ENCODE measurements around the gene UGT1A5. TPM values are rescaled to one million over a fixed set of nuclear protein-coding genes. Genes with fewer than 3 reads are reported as not detected.

Gene UGT1A5
- total and polyA plus RNA-seq, 2 of the 8 experiments (the other 6 are each of a cell fraction or from before 2014, with no cell fraction given) = not detected

GRCh38 chr2:233674314-233674713 is 38.4 kb upstream of the UGT1A5 start:
- no peaks in the 10 kb centered on the region for H3K27me3 ChIP-seq (replicated peaks in 1 of 4; ENCODE audit: control insufficient read depth in 3 of 4, extremely low read depth in 1 of 4, insufficient read depth in 3 of 4, low read length in 3 of 4)
- no peak overlapping the region for H2AK5ac ChIP-seq (ENCODE audit: low read depth, low read length)
- H3K4me1 ChIP-seq (replicated peaks in 1 of 4; ENCODE audit: control insufficient read depth in 3 of 4, insufficient read depth in 4 of 4, low read length in 3 of 4) = no peaks in the 10 kb centered on the region; a peak in 1 of 7 replicates
- FAIRE-seq (no peak), DNase-seq (ENCODE audit: low read depth in 1 of 2, low spot score in 2 of 2) (no peak)
- ChIA-PET POLR2A (ENCODE audit: partially characterized antibody) (no interaction called here), CTCF (ENCODE audit: partially characterized antibody) (no interaction called here)
- no peak overlapping the region for H2BK120ac ChIP-seq (replicated peaks; ENCODE audit: low read depth, low read length)
- H3K27ac ChIP-seq (ENCODE audit: low read depth, low read length) = no peak overlapping the region
- no peak overlapping the region for H3K4ac ChIP-seq (replicated peaks; ENCODE audit: insufficient read length, low read depth, low read length)
- no peaks in the 10 kb centered on the region for H3K36me3 ChIP-seq (ENCODE audit: control insufficient read depth in 2 of 4, insufficient read depth in 4 of 4, low read length in 3 of 4)
- H2BK15ac ChIP-seq (ENCODE audit: low read length) = no peak overlapping the region
- H4K91ac ChIP-seq (replicated peaks; ENCODE audit: insufficient read length, low read length) = no peak overlapping the region
- no peak overlapping the region for H3K4me2 ChIP-seq (ENCODE audit: insufficient read depth in 1 of 2, low read depth in 2 of 2, low read length in 2 of 2)
- no peaks in the 10 kb centered on the region for H3K79me1 ChIP-seq (ENCODE audit: low read depth, low read length)
- H3K9me3 ChIP-seq (ENCODE audit: insufficient read depth in 2 of 2, low read depth in 1 of 2, low read length in 1 of 2) = no peaks in the 10 kb centered on the region
- H2BK5ac ChIP-seq (ENCODE audit: low read depth, low read length) = no peak overlapping the region
- H4K5ac ChIP-seq (ENCODE audit: insufficient read length, low read depth, low read length) = no peak overlapping the region
- no peak overlapping the region for H2AFZ ChIP-seq (ENCODE audit: low read length)
- H3K18ac ChIP-seq (ENCODE audit: extremely low read depth, low read length) = no peak overlapping the region
- 53% methylated on average over 1 of the region's 1 CpG; no CpG with 5 or more reads in 1 of the 2 experiments for WGBS, 2 experiments (ENCODE audit: extremely low coverage in 1 of 2, insufficient coverage in 1 of 2, insufficient read length in 1 of 2, insufficient replicate concordance in 2 of 2, low coverage in 1 of 2, low lambda C conversion rate in 2 of 2, missing lambda C conversion rate in 1 of 2)
- H3K14ac ChIP-seq (ENCODE audit: insufficient read length) = no peak overlapping the region
- no peaks in the 10 kb centered on the region for H3K79me2 ChIP-seq (ENCODE audit: control insufficient read depth in 1 of 2, insufficient read depth in 2 of 2, low read length in 2 of 2)
- no peak overlapping the region for H3K9ac ChIP-seq (replicated peaks in 1 of 4; ENCODE audit: extremely low read depth in 1 of 4, low read depth in 3 of 4, low read length in 3 of 4)
- H4K20me1 ChIP-seq (replicated peaks in 1 of 2; ENCODE audit: control insufficient read depth in 1 of 2, insufficient read depth in 2 of 2, low read length in 2 of 2) = no peaks in the 10 kb centered on the region
- no peak overlapping the region for H2BK20ac ChIP-seq (ENCODE audit: low read length)
- no peak overlapping the region for H3K56ac ChIP-seq (replicated peaks; ENCODE audit: insufficient read length, low read depth, low read length)
- H4K8ac ChIP-seq (ENCODE audit: extremely low read depth, insufficient read depth, low read length) = no peak overlapping the region
- no peak overlapping the region for H3K4me3 ChIP-seq (ENCODE audit: extremely low read depth in 1 of 4, insufficient read depth in 2 of 4, low read depth in 3 of 4, low read length in 4 of 4)
- no peak overlapping the region for H3K23ac ChIP-seq (ENCODE audit: insufficient read length)
- no peak overlapping the region for H2BK12ac ChIP-seq (ENCODE audit: low read depth, low read length)
- no peaks in the 10 kb centered on the region for H3K23me2 ChIP-seq (ENCODE audit: low read depth, low read length)
- no peak for TF ChIP-seq BACH1 (IDR thresholded peaks at IDR 0.05; ENCODE audit: low read length)
- no peak for TF ChIP-seq KDM5A (IDR thresholded peaks at IDR 0.05; ENCODE audit: low read length)
- TF ChIP-seq CEBPB (IDR thresholded peaks at IDR 0.05; ENCODE audit: low read depth, low read length) = no peak
- no peak for TF ChIP-seq CBX8 (IDR thresholded peaks at IDR 0.05; ENCODE audit: borderline replicate concordance, low read depth, low read length)
- TF ChIP-seq USF2 (IDR thresholded peaks at IDR 0.05; ENCODE audit: low read length) = no peak
- 0 out of 4 replicates have a peak, but pooled peaks have one; percentile 8 to 11 for TF ChIP-seq RAD21 (IDR thresholded peaks at IDR 0.05 in 1 of 2, conservative IDR thresholded peaks at IDR 0.05 in 1 of 2; ENCODE audit: low read depth in 2 of 2, low read length in 2 of 2)
- no peak for TF ChIP-seq RXRA (IDR thresholded peaks at IDR 0.05; ENCODE audit: insufficient read depth, low read depth, low read length)

Data from H1 (cell line).